ENCODE measurements around the gene ATP8A2. TPM values are rescaled to one million over a fixed set of nuclear protein-coding genes. Genes with fewer than 3 reads are reported as not detected.

Gene ATP8A2
- total RNA-seq, 1 experiment from 2014 or later: not detected

- no TSS peak for BruUV-seq (replicated peaks)
- Histone ChIP-seq H3K4me3 (no peak overlapping the region), H3K27me3 (ENCODE audit: insufficient read depth, low read depth) (peaks cover 68% of the 10 kb centered on the region), H3K4me2 (no peak overlapping the region), H3K9me3 (ENCODE audit: insufficient read depth, low read depth) (no peaks in the 10 kb centered on the region), H3K79me2 (ENCODE audit: low read depth) (no peaks in the 10 kb centered on the region), H4K20me1 (ENCODE audit: insufficient read depth) (no peaks in the 10 kb centered on the region), H3K9me2 (ENCODE audit: insufficient read depth) (no peaks in the 10 kb centered on the region), H3K27ac (no peak overlapping the region), H3K4me1 (replicated peaks; ENCODE audit: insufficient read depth) (no peaks in the 10 kb centered on the region), H2AFZ (no peak overlapping the region), H3F3A (ENCODE audit: insufficient read depth, low read depth) (no peaks in the 10 kb centered on the region), H3K36me3 (ENCODE audit: low read depth) (no peaks in the 10 kb centered on the region)
- TF ChIP-seq EZH2 (IDR thresholded peaks at IDR 0.05; ENCODE audit: low read depth) (no peak), CTCF (conservative IDR thresholded peaks at IDR 0.05) (no peak)
- ChIA-PET POLR2A (ENCODE audit: unreplicated experiment) (no interaction called here), CTCF (no interaction called here)
- DNase-seq: no peak
- intact Hi-C loops (cut with micrococcal nuclease; ENCODE audit: unreplicated experiment): no loop called here
Observed at GRCh38 chr13:25662516-25662915, 290.7 kb downstream of the ATP8A2 start.

GRCh38 chr13:25668345-25668744, 296.6 kb downstream of the ATP8A2 start:
- Histone ChIP-seq H3K4me2 (no peak overlapping the region), H4K20me1 (ENCODE audit: insufficient read depth) (no peaks in the 10 kb centered on the region), H3F3A (ENCODE audit: insufficient read depth, low read depth) (no peaks in the 10 kb centered on the region), H3K27me3 (ENCODE audit: insufficient read depth, low read depth) (peaks cover 50% of the 10 kb centered on the region), H2AFZ (no peak overlapping the region), H3K27ac (no peak overlapping the region), H3K79me2 (ENCODE audit: low read depth) (no peaks in the 10 kb centered on the region), H3K9me2 (ENCODE audit: insufficient read depth) (no peaks in the 10 kb centered on the region), H3K4me3 (no peak overlapping the region), H3K9me3 (ENCODE audit: insufficient read depth, low read depth) (no peaks in the 10 kb centered on the region), H3K4me1 (replicated peaks; ENCODE audit: insufficient read depth) (no peaks in the 10 kb centered on the region), H3K36me3 (ENCODE audit: low read depth) (no peaks in the 10 kb centered on the region)
- POLR2A ChIA-PET (ENCODE audit: unreplicated experiment): no interaction called here
- intact Hi-C loops (cut with micrococcal nuclease; ENCODE audit: unreplicated experiment): no loop called here
- DNase-seq: no peak
- CTCF ChIA-PET: no interaction called here
- TF ChIP-seq EZH2 (IDR thresholded peaks at IDR 0.05; ENCODE audit: low read depth): no peak
- no peak for TF ChIP-seq CTCF (conservative IDR thresholded peaks at IDR 0.05)
- BruUV-seq (replicated peaks): no TSS peak

- H3K4me2 ChIP-seq: no peak overlapping the region
- TF ChIP-seq CTCF (conservative IDR thresholded peaks at IDR 0.05) (no peak), EZH2 (IDR thresholded peaks at IDR 0.05; ENCODE audit: low read depth) (no peak)
- ChIA-PET POLR2A (ENCODE audit: unreplicated experiment) (no interaction called here), CTCF (no interaction called here)
- H3K79me2 ChIP-seq (ENCODE audit: low read depth): no peaks in the 10 kb centered on the region
- no peaks in the 10 kb centered on the region for H3F3A ChIP-seq (ENCODE audit: insufficient read depth, low read depth)
- H3K4me3 ChIP-seq: no peak overlapping the region
- H3K9me3 ChIP-seq (ENCODE audit: insufficient read depth, low read depth): no peaks in the 10 kb centered on the region
- BruUV-seq (replicated peaks): no TSS peak
- no peaks in the 10 kb centered on the region for H3K4me1 ChIP-seq (replicated peaks; ENCODE audit: insufficient read depth)
- no peaks in the 10 kb centered on the region for H4K20me1 ChIP-seq (ENCODE audit: insufficient read depth)
- intact Hi-C loops (cut with micrococcal nuclease; ENCODE audit: unreplicated experiment): no loop called here
- H3K36me3 ChIP-seq (ENCODE audit: low read depth): no peaks in the 10 kb centered on the region
- no peak overlapping the region for H2AFZ ChIP-seq
- H3K27ac ChIP-seq: no peak overlapping the region
- DNase-seq: no peak
- H3K9me2 ChIP-seq (ENCODE audit: insufficient read depth): no peaks in the 10 kb centered on the region
- peaks cover 47% of the 10 kb centered on the region for H3K27me3 ChIP-seq (ENCODE audit: insufficient read depth, low read depth)
Observed at GRCh38 chr13:25673711-25674110, 301.9 kb downstream of the ATP8A2 start.
